ENCODE measurements around the gene ARHGAP45.

Gene ARHGAP45

DNA sequence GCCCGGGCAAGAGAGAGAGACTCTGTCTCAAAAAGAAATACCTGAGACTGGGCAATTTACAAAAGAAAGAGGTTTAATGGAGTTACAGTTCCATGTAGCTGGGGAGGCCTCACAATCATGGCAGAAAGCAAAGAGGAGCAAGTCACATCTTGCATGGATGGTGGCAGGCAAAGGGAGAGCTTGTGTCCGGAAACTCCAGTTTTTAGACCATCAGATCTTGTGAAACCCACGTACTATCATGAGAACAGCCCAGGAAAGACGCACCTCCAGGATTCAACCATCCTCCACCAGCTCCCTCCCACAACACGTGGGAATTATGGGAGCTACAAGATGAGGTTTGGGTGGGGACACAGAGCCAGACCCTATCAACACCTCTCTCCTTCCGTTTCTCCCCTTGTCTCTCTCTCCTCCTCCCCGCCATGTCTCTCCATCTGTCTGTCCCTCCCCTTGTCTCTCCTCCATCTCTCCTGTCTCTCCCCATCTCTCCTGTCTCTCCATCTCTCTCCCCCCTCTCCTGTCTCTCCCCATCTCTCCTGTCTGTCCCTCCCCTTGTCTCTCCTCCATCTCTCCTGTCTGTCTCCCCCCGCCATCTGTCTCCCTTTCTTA lies 18.2 kb downstream of the ARHGAP45 start:
- Histone ChIP-seq H3K36me3 (replicated peaks; ENCODE audit: low read depth, low read length) (peaks cover 74% of the 10 kb centered on the region), H4K20me1 (ENCODE audit: insufficient read depth, low read length) (peaks cover 25% of the 10 kb centered on the region)

DNA sequence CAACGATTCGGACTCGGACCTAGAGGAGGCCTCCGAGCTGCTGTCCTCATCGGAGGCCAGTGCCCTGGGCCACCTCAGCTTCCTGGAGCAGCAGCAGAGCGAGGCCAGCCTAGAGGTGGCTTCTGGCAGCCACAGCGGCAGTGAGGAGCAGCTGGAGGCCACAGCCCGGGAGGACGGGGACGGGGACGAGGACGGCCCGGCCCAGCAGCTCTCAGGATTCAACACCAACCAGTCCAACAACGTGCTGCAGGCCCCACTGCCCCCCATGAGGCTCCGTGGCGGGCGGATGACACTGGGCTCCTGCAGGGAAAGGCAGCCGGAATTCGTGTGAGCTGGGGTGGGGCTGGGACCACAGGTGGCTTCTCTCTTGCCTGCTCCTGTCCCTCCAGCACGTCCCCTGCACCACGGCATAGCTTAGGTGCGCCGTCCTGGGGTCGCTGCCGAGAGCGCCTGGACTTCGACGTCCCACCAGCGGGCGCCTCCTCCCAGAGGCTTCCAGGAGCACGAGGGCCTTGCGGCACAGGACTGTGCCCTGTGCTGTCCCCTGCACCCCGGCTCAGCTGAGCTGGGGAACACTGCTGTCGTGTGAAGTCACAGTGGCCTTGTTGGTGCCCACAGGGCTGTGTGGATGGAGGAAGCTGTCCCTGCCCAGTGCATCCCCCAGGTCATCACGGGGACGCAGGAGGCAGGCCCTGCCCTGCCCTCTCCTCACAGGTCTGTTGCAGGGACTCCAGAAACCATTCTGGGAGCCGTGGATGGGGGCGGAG lies 18.9 kb downstream of the ARHGAP45 start:
- H3K9me3 ChIP-seq (ENCODE audit: insufficient read depth, low read length) = no peaks in the 10 kb centered on the region
- H3K4me2 ChIP-seq (ENCODE audit: low read length) = no peak overlapping the region
- H3K27me3 ChIP-seq (ENCODE audit: low read depth, low read length) = no peaks in the 10 kb centered on the region
- H3K4me1 ChIP-seq (ENCODE audit: low read length) = peaks cover 27% of the 10 kb centered on the region
- 0 out of 2 replicates have a peak, but pooled peaks cover 3% of the 10 kb centered on the region for H3K79me2 ChIP-seq (ENCODE audit: low read length)
- peaks cover 70% of the 10 kb centered on the region for H3K36me3 ChIP-seq (replicated peaks; ENCODE audit: low read depth, low read length)
- H4K20me1 ChIP-seq (ENCODE audit: insufficient read depth, low read length) = peaks cover 25% of the 10 kb centered on the region
- no peak overlapping the region for H3K4me3 ChIP-seq (ENCODE audit: low read length)
- no peak overlapping the region for H2AFZ ChIP-seq (ENCODE audit: low read depth, low read length)
- no peak overlapping the region for H3K9ac ChIP-seq (ENCODE audit: low read length)
- no peak for TF ChIP-seq EZH2phosphoT487 (IDR thresholded peaks at IDR 0.05; ENCODE audit: low read depth)
- TF ChIP-seq, protein P1, sequence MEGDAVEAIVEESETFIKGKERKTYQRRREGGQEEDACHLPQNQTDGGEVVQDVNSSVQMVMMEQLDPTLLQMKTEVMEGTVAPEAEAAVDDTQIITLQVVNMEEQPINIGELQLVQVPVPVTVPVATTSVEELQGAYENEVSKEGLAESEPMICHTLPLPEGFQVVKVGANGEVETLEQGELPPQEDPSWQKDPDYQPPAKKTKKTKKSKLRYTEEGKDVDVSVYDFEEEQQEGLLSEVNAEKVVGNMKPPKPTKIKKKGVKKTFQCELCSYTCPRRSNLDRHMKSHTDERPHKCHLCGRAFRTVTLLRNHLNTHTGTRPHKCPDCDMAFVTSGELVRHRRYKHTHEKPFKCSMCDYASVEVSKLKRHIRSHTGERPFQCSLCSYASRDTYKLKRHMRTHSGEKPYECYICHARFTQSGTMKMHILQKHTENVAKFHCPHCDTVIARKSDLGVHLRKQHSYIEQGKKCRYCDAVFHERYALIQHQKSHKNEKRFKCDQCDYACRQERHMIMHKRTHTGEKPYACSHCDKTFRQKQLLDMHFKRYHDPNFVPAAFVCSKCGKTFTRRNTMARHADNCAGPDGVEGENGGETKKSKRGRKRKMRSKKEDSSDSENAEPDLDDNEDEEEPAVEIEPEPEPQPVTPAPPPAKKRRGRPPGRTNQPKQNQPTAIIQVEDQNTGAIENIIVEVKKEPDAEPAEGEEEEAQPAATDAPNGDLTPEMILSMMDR (IDR thresholded peaks at IDR 0.05; ENCODE audit: low read depth, low read length) = no peak
- H3K27ac ChIP-seq (ENCODE audit: low read length) = no peak overlapping the region

More for the DNA sequence above, 18.2 kb downstream of the ARHGAP45 start:
- TF ChIP-seq EZH2phosphoT487 (IDR thresholded peaks at IDR 0.05; ENCODE audit: low read depth) = no peak
- TF ChIP-seq, protein P1 (IDR thresholded peaks at IDR 0.05; ENCODE audit: low read depth, low read length) = no peak
- Histone ChIP-seq H3K9ac (ENCODE audit: low read length) (no peak overlapping the region), H3K4me2 (ENCODE audit: low read length) (no peak overlapping the region), H3K4me3 (ENCODE audit: low read length) (no peak overlapping the region), H3K4me1 (ENCODE audit: low read length) (peaks cover 27% of the 10 kb centered on the region), H3K9me3 (ENCODE audit: insufficient read depth, low read length) (no peaks in the 10 kb centered on the region), H2AFZ (ENCODE audit: low read depth, low read length) (no peak overlapping the region), H3K27me3 (ENCODE audit: low read depth, low read length) (no peaks in the 10 kb centered on the region), H3K79me2 (ENCODE audit: low read length) (0 out of 2 replicates have a peak, but pooled peaks cover 3% of the 10 kb centered on the region), H3K27ac (ENCODE audit: low read length) (no peak overlapping the region)

DNA sequence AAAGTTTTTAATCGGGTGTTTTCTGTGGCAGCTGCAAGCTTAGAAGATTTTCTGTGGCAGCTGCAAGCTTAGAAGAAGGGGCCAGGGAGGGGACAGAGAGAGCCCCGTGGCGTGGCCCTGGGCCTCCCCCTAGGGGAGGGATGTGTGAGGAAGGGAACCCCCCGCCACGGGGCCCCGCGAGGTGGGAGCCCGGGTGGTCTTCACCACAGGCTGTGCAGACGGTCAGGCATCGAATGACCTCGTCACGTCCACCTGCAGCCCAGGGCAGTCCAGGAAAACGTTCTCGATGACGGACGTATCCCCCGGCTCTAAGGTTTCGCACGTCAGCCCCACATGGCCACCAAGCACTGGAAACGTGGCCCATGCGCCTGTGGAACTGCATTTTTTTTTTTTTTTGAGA lies 19.6 kb downstream of the ARHGAP45 start:
- H3K27me3 ChIP-seq (ENCODE audit: low read depth, low read length) = no peaks in the 10 kb centered on the region
- H3K9me3 ChIP-seq (ENCODE audit: insufficient read depth, low read length) = no peaks in the 10 kb centered on the region
- H4K20me1 ChIP-seq (ENCODE audit: insufficient read depth, low read length) = peaks cover 25% of the 10 kb centered on the region
- H3K9ac ChIP-seq (ENCODE audit: low read length) = no peak overlapping the region
- H2AFZ ChIP-seq (ENCODE audit: low read depth, low read length) = no peak overlapping the region
- no peak overlapping the region for H3K4me2 ChIP-seq (ENCODE audit: low read length)
- no peak for TF ChIP-seq EZH2phosphoT487 (IDR thresholded peaks at IDR 0.05; ENCODE audit: low read depth)
- TF ChIP-seq, protein P1 (IDR thresholded peaks at IDR 0.05; ENCODE audit: low read depth, low read length) = no peak
- peaks cover 67% of the 10 kb centered on the region for H3K36me3 ChIP-seq (replicated peaks; ENCODE audit: low read depth, low read length)
- 0 out of 2 replicates have a peak, but pooled peaks cover 3% of the 10 kb centered on the region for H3K79me2 ChIP-seq (ENCODE audit: low read length)
- no peak overlapping the region for H3K27ac ChIP-seq (ENCODE audit: low read length)
- H3K4me3 ChIP-seq (ENCODE audit: low read length) = no peak overlapping the region
- H3K4me1 ChIP-seq (ENCODE audit: low read length) = peaks cover 27% of the 10 kb centered on the region

DNA sequence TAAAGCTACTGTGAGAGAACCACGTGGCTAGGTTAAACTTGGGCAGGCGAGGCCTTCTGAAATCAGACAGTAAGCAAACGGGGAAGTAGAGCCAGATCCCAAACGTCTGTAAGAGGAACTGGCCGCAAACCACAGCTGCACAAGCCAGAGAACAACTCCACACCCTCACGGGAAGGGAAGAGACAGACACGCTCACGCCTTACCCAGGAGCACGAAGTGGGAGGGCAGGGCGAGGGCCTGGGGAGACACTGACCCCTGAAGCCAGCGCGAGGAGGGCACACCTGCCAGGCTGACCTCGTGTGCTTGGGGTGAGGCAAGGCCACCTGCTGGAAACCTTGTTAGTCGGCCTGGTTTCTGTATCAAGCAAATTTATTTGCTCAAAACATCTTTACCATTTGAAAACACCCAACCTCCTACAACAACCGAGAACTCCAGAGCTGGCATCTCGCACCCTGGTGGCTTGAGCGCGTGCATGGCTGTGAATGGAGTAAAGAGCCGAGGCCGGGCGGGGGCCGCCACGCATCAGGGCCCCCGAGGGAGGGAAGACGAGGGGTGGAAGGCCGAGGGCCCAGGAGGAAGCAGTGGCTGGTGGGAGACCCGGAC lies 20.9 kb downstream of the ARHGAP45 start:
- Histone ChIP-seq H3K9ac (ENCODE audit: low read length) (peak overlapping the region; percentile 50), H3K4me1 (ENCODE audit: low read length) (peaks cover 27% of the 10 kb centered on the region)

More for the DNA sequence above, 20.9 kb downstream of the ARHGAP45 start:
- Histone ChIP-seq H2AFZ (ENCODE audit: low read depth, low read length) (no peak overlapping the region), H4K20me1 (ENCODE audit: insufficient read depth, low read length) (peaks cover 19% of the 10 kb centered on the region), H3K27me3 (ENCODE audit: low read depth, low read length) (no peaks in the 10 kb centered on the region), H3K4me3 (ENCODE audit: low read length) (peak overlapping the region; percentile 18; the same call in 1 of the 2 replicates), H3K4me2 (ENCODE audit: low read length) (peak overlapping the region; percentile 33), H3K27ac (ENCODE audit: low read length) (peak overlapping the region; percentile 87), H3K9me3 (ENCODE audit: insufficient read depth, low read length) (no peaks in the 10 kb centered on the region), H3K79me2 (ENCODE audit: low read length) (peaks cover 12% of the 10 kb centered on the region), H3K36me3 (replicated peaks; ENCODE audit: low read depth, low read length) (peaks cover 67% of the 10 kb centered on the region)
- TF ChIP-seq, protein P1 (IDR thresholded peaks at IDR 0.05; ENCODE audit: low read depth, low read length) = peak; percentile 36
- no peak for TF ChIP-seq EZH2phosphoT487 (IDR thresholded peaks at IDR 0.05; ENCODE audit: low read depth)
